Effector memory CD4-positive, alpha-beta T cell (primary cell): ENCODE results near the gene ING4.

Experiments used
- DNase-seq, 3 donors: peaks; one replicate each; pipeline ENCODE4 v3.0.0-alpha.2; 2020
- H3K27ac ChIP-seq: 2 replicates; pipeline ENCODE4 v1.7.0; 2013; ENCODE audit warnings: mild to moderate bottlenecking, low read length, moderate library complexity; ENCODE audit not compliant: insufficient read depth, poor library complexity, severe bottlenecking
- H3K27me3 ChIP-seq: replicated peaks from 2 replicates; pipeline ENCODE4 v1.7.0; 2013; ENCODE audit warnings: mild to moderate bottlenecking, low read length; ENCODE audit not compliant: insufficient read depth, control insufficient read depth, poor library complexity, severe bottlenecking
- H3K36me3 ChIP-seq: 2 replicates; pipeline ENCODE4 v1.7.0; 2013; ENCODE audit warnings: mild to moderate bottlenecking, low read length, moderate library complexity; ENCODE audit not compliant: control insufficient read depth, insufficient read depth
- H3K4me1 ChIP-seq: 2 replicates; pipeline ENCODE4 v1.7.0; 2013; ENCODE audit warnings: low read length, mild to moderate bottlenecking; ENCODE audit not compliant: control insufficient read depth, insufficient read depth, poor library complexity, severe bottlenecking
- H3K4me3 ChIP-seq: 2 replicates; pipeline ENCODE4 v1.7.0; 2013; ENCODE audit warnings: low read length, low read depth, mild to moderate bottlenecking; ENCODE audit not compliant: insufficient read depth, poor library complexity, severe bottlenecking
- H3K9me3 ChIP-seq: 2 replicates; pipeline ENCODE4 v1.7.0; 2013; ENCODE audit warnings: mild to moderate bottlenecking, low read length, moderate library complexity; ENCODE audit not compliant: control insufficient read depth

ING4 gene

GRCh38 chr12:6638305-6638704, 24.6 kb downstream of the ING4 start:
- Histone ChIP-seq H3K4me1 (peaks cover 9% of the 10 kb centered on the region), H3K4me3 (no peak overlapping the region), H3K9me3 (no peaks in the 10 kb centered on the region), H3K27ac (no peak overlapping the region), H3K27me3 (no peaks in the 10 kb centered on the region), H3K36me3 (no peaks in the 10 kb centered on the region)
- DNase-seq: no peak

GRCh38 chr12:6635856-6636531, 26.9 kb downstream of the ING4 start, which contains the start of gene LPAR5:
LPAR5 (minus strand) TSS chr12:6635959; CDS start chr12:6621248, 14,711 bp downstream.
- Histone ChIP-seq H3K4me1 (peaks cover 30% of the 10 kb centered on the region), H3K9me3 (no peaks in the 10 kb centered on the region), H3K27me3 (no peaks in the 10 kb centered on the region), H3K36me3 (no peaks in the 10 kb centered on the region), H3K4me3 (peak within 1 kb of the TSS; percentile 29), H3K27ac (peak within 1 kb of the TSS; percentile 46)
- DNase-seq: no peak

- Histone ChIP-seq H3K27ac (peak overlapping the region; percentile 46), H3K36me3 (no peaks in the 10 kb centered on the region), H3K4me1 (peaks cover 36% of the 10 kb centered on the region), H3K4me3 (peak overlapping the region; percentile 29), H3K9me3 (no peaks in the 10 kb centered on the region), H3K27me3 (no peaks in the 10 kb centered on the region)
- no peak for DNase-seq
Observed at GRCh38 chr12:6635375-6635855, 27.5 kb downstream of the ING4 start.

- peak in 1 of 3 donors; percentile 16 for DNase-seq
- no peaks in the 10 kb centered on the region for H3K36me3 ChIP-seq
- peaks cover 36% of the 10 kb centered on the region for H3K4me1 ChIP-seq
- no peaks in the 10 kb centered on the region for H3K9me3 ChIP-seq
- peak overlapping the region; percentile 44 for H3K4me3 ChIP-seq
- H3K27me3 ChIP-seq: no peaks in the 10 kb centered on the region
- H3K27ac ChIP-seq: peak overlapping the region; percentile 64
Observed at GRCh38 chr12:6632026-6632983, 30.6 kb downstream of the ING4 start.

- Histone ChIP-seq H3K36me3 (no peaks in the 10 kb centered on the region), H3K4me1 (peaks cover 36% of the 10 kb centered on the region), H3K27ac (peak overlapping the region; percentile 64), H3K4me3 (peak overlapping the region; percentile 44), H3K27me3 (no peaks in the 10 kb centered on the region), H3K9me3 (no peaks in the 10 kb centered on the region)
- DNase-seq: no peak
Observed at GRCh38 chr12:6631549-6631961, 31.4 kb downstream of the ING4 start.

GRCh38 chr12:6630736-6631135, 32.2 kb downstream of the ING4 start:
- H3K4me1 ChIP-seq: peaks cover 29% of the 10 kb centered on the region
- DNase-seq: no peak
- H3K36me3 ChIP-seq: no peaks in the 10 kb centered on the region
- H3K27me3 ChIP-seq: no peaks in the 10 kb centered on the region
- no peaks in the 10 kb centered on the region for H3K9me3 ChIP-seq
- peak overlapping the region; percentile 44 for H3K4me3 ChIP-seq
- peak overlapping the region; percentile 18 for H3K27ac ChIP-seq

- H3K27me3 ChIP-seq: no peaks in the 10 kb centered on the region
- H3K4me3 ChIP-seq: peak overlapping the region; percentile 48
- peaks cover 22% of the 10 kb centered on the region for H3K4me1 ChIP-seq
- peak overlapping the region; percentile 5 for H3K27ac ChIP-seq
- DNase-seq: no peak
- H3K9me3 ChIP-seq: no peaks in the 10 kb centered on the region
- H3K36me3 ChIP-seq: no peaks in the 10 kb centered on the region
Observed at GRCh38 chr12:6627616-6628015, 35.3 kb downstream of the ING4 start.

GRCh38 chr12:6626654-6627283, 36.1 kb downstream of the ING4 start:
- peak overlapping the region; percentile 5 for H3K27ac ChIP-seq

GRCh38 chr12:6620885-6621274, 42.0 kb downstream of the ING4 start:
- no peaks in the 10 kb centered on the region for H3K27me3 ChIP-seq
- peaks cover 7% of the 10 kb centered on the region for H3K36me3 ChIP-seq
- H3K27ac ChIP-seq: no peak overlapping the region
- no peaks in the 10 kb centered on the region for H3K9me3 ChIP-seq
- DNase-seq: no peak
- peak overlapping the region; percentile 29 for H3K4me3 ChIP-seq
- peaks cover 6% of the 10 kb centered on the region for H3K4me1 ChIP-seq

More at GRCh38 chr12:6626654-6627283, 36.1 kb downstream of the ING4 start:
- no peak for DNase-seq
- peaks cover 13% of the 10 kb centered on the region for H3K4me1 ChIP-seq
- H3K36me3 ChIP-seq: no peaks in the 10 kb centered on the region
- no peak overlapping the region for H3K4me3 ChIP-seq
- H3K27me3 ChIP-seq: no peaks in the 10 kb centered on the region
- no peaks in the 10 kb centered on the region for H3K9me3 ChIP-seq
